H9 (cell line): ENCODE results near the gene CSNK2A2. TPM values are rescaled to one million over a fixed set of nuclear protein-coding genes. Genes with fewer than 3 reads are reported as not detected.

ENCODE experiments used
- DNase-seq: peaks from one replicate; pipeline ENCODE4 v3.0.0-alpha.2; 2017
- H2AFZ ChIP-seq: one replicate; pipeline ENCODE4 v1.6.1; 2013; ENCODE audit warnings: mild to moderate bottlenecking, low read length, control low read depth, moderate library complexity
- H2AK5ac ChIP-seq: 2 replicates; pipeline ENCODE4 v1.6.1; 2013; ENCODE audit warnings: low read length, control low read depth, mixed read lengths; ENCODE audit not compliant: insufficient read length
- H2BK120ac ChIP-seq: one replicate; pipeline ENCODE4 v1.6.1; 2013; ENCODE audit warnings: low read depth, mild to moderate bottlenecking, low read length, control low read depth, inconsistent platforms; ENCODE audit not compliant: poor library complexity, severe bottlenecking
- H2BK12ac ChIP-seq: 2 replicates; pipeline ENCODE4 v1.6.1; 2013; ENCODE audit warnings: low read length, control low read depth, mixed read lengths, low read depth; ENCODE audit not compliant: insufficient read length
- H2BK15ac ChIP-seq: 2 replicates; pipeline ENCODE4 v1.6.1; 2013; ENCODE audit warnings: low read depth, low read length, control low read depth
- H2BK20ac ChIP-seq: one replicate; pipeline ENCODE4 v1.6.1; 2013; ENCODE audit warnings: low read depth, mild to moderate bottlenecking, low read length, control low read depth, inconsistent platforms; ENCODE audit not compliant: poor library complexity, severe bottlenecking
- H2BK5ac ChIP-seq: 2 replicates; pipeline ENCODE4 v1.6.1; 2013; ENCODE audit warnings: low read length, control low read depth, mixed read lengths; ENCODE audit not compliant: insufficient read length
- H3K14ac ChIP-seq: 2 replicates; pipeline ENCODE4 v1.6.1; 2013; ENCODE audit warnings: low read length, control low read depth; ENCODE audit not compliant: insufficient read depth
- H3K18ac ChIP-seq: 2 replicates; pipeline ENCODE4 v1.6.1; 2013; ENCODE audit warnings: low read depth, mild to moderate bottlenecking, mixed read lengths, low read length, control low read depth; ENCODE audit not compliant: insufficient read length
- H3K23ac ChIP-seq: 2 replicates; pipeline ENCODE4 v1.6.1; 2013; ENCODE audit warnings: low read length, control low read depth, mixed read lengths, low read depth; ENCODE audit not compliant: insufficient read length
- H3K23me2 ChIP-seq: 2 replicates; pipeline ENCODE4 v1.6.1; 2013; ENCODE audit warnings: low read depth, mild to moderate bottlenecking, mixed read lengths, low read length, control low read depth; ENCODE audit not compliant: insufficient read length, poor library complexity, severe bottlenecking
- H3K27ac ChIP-seq: 2 replicates; pipeline ENCODE4 v1.5.1; 2013; ENCODE audit warnings: low read length, control low read depth, mixed read lengths, low read depth; ENCODE audit not compliant: insufficient read length
- H3K27me3 ChIP-seq: 2 replicates; pipeline ENCODE4 v1.6.1; 2013; ENCODE audit warnings: low read length, control low read depth, inconsistent platforms; ENCODE audit not compliant: insufficient read depth
- H3K4ac ChIP-seq: 2 replicates; pipeline ENCODE4 v1.6.1; 2013; ENCODE audit warnings: low read depth, mild to moderate bottlenecking, control low read depth, inconsistent platforms, low read length, moderate library complexity
- H3K4me1 ChIP-seq: 2 replicates; pipeline ENCODE4 v1.6.1; 2013; ENCODE audit warnings: low read length, control low read depth, inconsistent platforms; ENCODE audit not compliant: insufficient read depth
- H3K4me2 ChIP-seq: 2 replicates; pipeline ENCODE4 v1.6.1; 2013; ENCODE audit warnings: low read length, control low read depth, mixed read lengths; ENCODE audit not compliant: insufficient read length, insufficient read depth
- H3K56ac ChIP-seq: 2 replicates; pipeline ENCODE4 v1.6.1; 2013; ENCODE audit warnings: low read depth, mild to moderate bottlenecking, mixed read lengths, low read length, control low read depth; ENCODE audit not compliant: insufficient read length
- H3K79me1 ChIP-seq: 2 replicates; pipeline ENCODE4 v1.6.1; 2013; ENCODE audit warnings: low read depth, mild to moderate bottlenecking, moderate library complexity, low read length, control low read depth, inconsistent platforms; ENCODE audit not compliant: insufficient read depth, poor library complexity, severe bottlenecking
- H3K79me2 ChIP-seq: 2 replicates; pipeline ENCODE4 v1.6.1; 2013; ENCODE audit warnings: low read length, control low read depth, inconsistent platforms; ENCODE audit not compliant: insufficient read depth
- H3K9ac ChIP-seq: 2 replicates; pipeline ENCODE4 v1.6.1; 2013; ENCODE audit warnings: low read length, control low read depth, mixed read lengths; ENCODE audit not compliant: insufficient read length; ENCODE audit errors: extremely low read depth
- H3K9me3 ChIP-seq: one replicate; pipeline ENCODE4 v1.6.1; 2013; ENCODE audit warnings: low read depth, low read length, inconsistent platforms; ENCODE audit not compliant: control insufficient read depth
- H3T11ph ChIP-seq: one replicate; pipeline ENCODE4 v1.6.1; 2013; ENCODE audit warnings: mild to moderate bottlenecking, low read length, control low read depth, inconsistent platforms
- H4K20me1 ChIP-seq: one replicate; pipeline ENCODE4 v1.6.1; 2013; ENCODE audit not compliant: control insufficient read depth, insufficient read length, insufficient read depth
- H4K5ac ChIP-seq: 2 replicates; pipeline ENCODE4 v1.6.1; 2013; ENCODE audit warnings: low read depth, mild to moderate bottlenecking, mixed read lengths, low read length, control low read depth; ENCODE audit not compliant: insufficient read length
- H4K8ac ChIP-seq: replicated peaks from 2 replicates; pipeline ENCODE4 v1.6.1; 2013; ENCODE audit warnings: low read length, control low read depth, mixed read lengths, low read depth; ENCODE audit not compliant: insufficient read length
- H4K91ac ChIP-seq: 2 replicates; pipeline ENCODE4 v1.6.1; 2013; ENCODE audit warnings: low read depth, mild to moderate bottlenecking, moderate library complexity, mixed read lengths, low read length, control low read depth; ENCODE audit not compliant: insufficient read length
- H3K27ac Mint-ChIP-seq, 3 experiments: 2 replicates in 2 of 3; 3 replicates in 1 of 3; pipeline ENCODE4 v1.8.0; 2020 to 2021; ENCODE audit warnings: mixed read lengths in 3 of 3, mild to moderate bottlenecking in 1 of 3, moderate library complexity in 1 of 3
- H3K27me3 Mint-ChIP-seq: 2 replicates; pipeline ENCODE4 v1.8.0; 2021; ENCODE audit warnings: low read depth, mild to moderate bottlenecking, moderate library complexity, mixed read lengths
- H3K36me3 Mint-ChIP-seq, 3 experiments: 2 replicates in 2 of 3; 3 replicates in 1 of 3; pipeline ENCODE4 v1.8.0; 2020 to 2021; ENCODE audit warnings: low read depth in 3 of 3, mixed read lengths in 3 of 3; ENCODE audit not compliant: insufficient read depth in 1 of 3
- H3K4me1 Mint-ChIP-seq, 2 experiments: 2 replicates each; pipeline ENCODE4 v1.8.0; 2020; ENCODE audit warnings: mixed read lengths in 2 of 2
- H3K4me3 Mint-ChIP-seq, 2 experiments: 2 replicates in 1 of 2; 3 replicates in 1 of 2; pipeline ENCODE4 v1.8.0; 2020 to 2021; ENCODE audit warnings: mild to moderate bottlenecking in 2 of 2, mixed read lengths in 2 of 2, moderate library complexity in 1 of 2
- H3K9me3 Mint-ChIP-seq, 2 experiments: 2 replicates in 1 of 2; 3 replicates in 1 of 2; pipeline ENCODE4 v1.8.0; 2020; ENCODE audit warnings: mild to moderate bottlenecking in 2 of 2, mixed read lengths in 2 of 2, moderate library complexity in 1 of 2
- CTCF ChIP-seq: fragments of 200-600 bp; sonication (generic); conservative IDR thresholded peaks from 3 replicates; pipeline ENCODE4 v1.8.0; 2021; ENCODE audit warnings: antibody characterized with exemption, mild to moderate bottlenecking
- WGBS: extraction: QIAGEN DNeasy Blood & Tissue Kit; methylation state at CpG from one replicate; pipeline ENCODE4 v1.1.7; 2013; ENCODE audit warnings: missing lambda C conversion rate, low lambda C conversion rate, mixed read lengths; ENCODE audit not compliant: insufficient read length; ENCODE audit errors: extremely low coverage; 5-methylcytosine and 5-hydroxymethylcytosine counted together
- total RNA-seq: library from RNA; stranded (reverse); gene quantifications from 2 replicates; pipeline ENCODE4 v1.2.1, GENCODE V29; 2021

Gene CSNK2A2
- total RNA-seq, 1 experiment from 2014 or later = 134 TPM

- Mint-ChIP-seq H3K9me3 (no peaks in the 10 kb centered on the region), H3K27me3 (peaks cover 13% of the 10 kb centered on the region), H3K4me3 (no peak overlapping the region), H3K4me1 (peaks cover 11 to 13% of the 10 kb centered on the region in 2 experiments), H3K36me3 (no peaks in the 10 kb centered on the region; a peak in 1 of 7 replicates), H3K27ac (no peak overlapping the region)
- Histone ChIP-seq H3K23me2 (no peaks in the 10 kb centered on the region), H2BK12ac (no peak overlapping the region), H3K79me2 (no peaks in the 10 kb centered on the region), H2BK120ac (no peak overlapping the region), H3K27me3 (no peaks in the 10 kb centered on the region), H3K4me2 (no peak overlapping the region), H3K56ac (no peak overlapping the region), H3K23ac (no peak overlapping the region), H3K14ac (no peak overlapping the region), H4K8ac (no peak overlapping the region), H2AK5ac (no peak overlapping the region), H3K4ac (no peak overlapping the region), H2BK20ac (no peak overlapping the region), H3K4me1 (peaks cover 4% of the 10 kb centered on the region; the same call in 1 of the 2 replicates), H2BK5ac (no peak overlapping the region), H4K5ac (no peak overlapping the region), H3K79me1 (no peaks in the 10 kb centered on the region), H2AFZ (no peak overlapping the region), H2BK15ac (no peak overlapping the region), H3K27ac (no peak overlapping the region), H3K18ac (no peak overlapping the region), H3T11ph (no peak overlapping the region), H3K9ac (no peak overlapping the region), H4K91ac (no peak overlapping the region), H3K9me3 (no peaks in the 10 kb centered on the region), H4K20me1 (no peaks in the 10 kb centered on the region)
- TF ChIP-seq CTCF = no peak
- no peak for DNase-seq
- no CpG with 5 or more reads among the region's 3 CpGs for WGBS
Observed at GRCh38 chr16:58226790-58227189, 28.9 kb upstream of the CSNK2A2 start.
